ENCODE results near the gene MRPL4. TPM values are rescaled to one million over a fixed set of nuclear protein-coding genes. Genes with fewer than 3 reads are reported as not detected.

MRPL4 gene
- total RNA-seq, 4 donors from 2014 or later: 77.6 to 105 (median 92.6) TPM

DNA sequence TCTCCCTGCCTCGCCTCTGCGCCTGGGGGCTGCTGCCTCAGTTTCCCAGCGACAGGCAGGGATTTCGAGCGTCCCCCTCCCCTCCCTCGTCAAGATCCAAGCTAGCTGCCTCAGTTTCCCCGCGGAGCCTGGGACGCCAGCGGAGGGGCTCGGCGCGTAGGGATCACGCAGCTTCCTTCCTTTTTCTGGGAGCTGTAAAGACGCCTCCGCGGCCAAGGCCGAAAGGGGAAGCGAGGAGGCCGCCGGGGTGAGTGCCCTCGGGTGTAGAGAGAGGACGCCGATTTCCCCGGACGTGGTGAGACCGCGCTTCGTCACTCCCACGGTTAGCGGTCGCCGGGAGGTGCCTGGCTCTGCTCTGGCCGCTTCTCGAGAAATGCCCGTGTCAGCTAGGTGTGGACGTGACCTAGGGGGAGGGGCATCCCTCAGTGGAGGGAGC lies 18.2 kb downstream of the MRPL4 start:
- no CpG with 5 or more reads among the region's 37 CpGs for WGBS, 2 donors

DNA sequence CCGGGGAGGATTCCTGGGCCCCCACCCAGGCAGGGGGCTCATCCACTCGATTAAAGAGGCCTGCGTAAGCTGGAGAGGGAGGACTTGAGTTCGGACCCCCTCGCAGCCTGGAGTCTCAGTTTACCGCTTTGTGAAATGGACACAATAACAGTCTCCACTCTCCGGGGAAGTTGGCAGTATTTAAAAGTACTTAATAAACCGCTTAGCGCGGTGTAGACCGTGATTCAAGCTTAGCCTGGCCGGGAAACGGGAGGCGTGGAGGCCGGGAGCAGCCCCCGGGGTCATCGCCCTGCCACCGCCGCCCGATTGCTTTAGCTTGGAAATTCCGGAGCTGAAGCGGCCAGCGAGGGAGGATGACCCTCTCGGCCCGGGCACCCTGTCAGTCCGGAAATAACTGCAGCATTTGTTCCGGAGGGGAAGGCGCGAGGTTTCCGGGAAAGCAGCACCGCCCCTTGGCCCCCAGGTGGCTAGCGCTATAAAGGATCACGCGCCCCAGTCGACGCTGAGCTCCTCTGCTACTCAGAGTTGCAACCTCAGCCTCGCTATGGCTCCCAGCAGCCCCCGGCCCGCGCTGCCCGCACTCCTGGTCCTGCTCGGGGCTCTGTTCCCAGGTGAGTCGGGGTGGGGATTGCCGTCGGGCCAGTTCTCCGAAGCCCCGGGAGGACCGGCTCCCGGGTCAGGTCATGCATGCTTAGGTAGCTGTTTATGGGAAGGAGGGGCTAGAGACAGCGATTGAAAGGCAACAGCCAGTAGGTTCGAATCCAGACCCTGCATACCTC lies 18.8 kb downstream of the MRPL4 start, which contains the start of gene ICAM1:
Gene ICAM1, plus strand, starts transcription at position 505 of the 779 bp plus-strand sequence. Its CDS starts 40 bp downstream, at position 545.
- Histone ChIP-seq H3K27ac (peak within 1 kb of the TSS; percentile 76 to 93 (median 84)), H3K9me3 (no peaks in the 10 kb centered on the region), H3K4me1 (peaks cover 21 to 67% (median 21%) of the 10 kb centered on the region in 3 donors), H3K36me3 (peaks cover 0 to 12% (median 0%) of the 10 kb centered on the region in 3 donors), H3K4me3 (peak within 1 kb of the TSS; percentile 27 to 67 (median 48)), H3K27me3 (peaks cover 0 to 18% (median 0%) of the 10 kb centered on the region in 4 donors)
- TF ChIP-seq, protein P1, sequence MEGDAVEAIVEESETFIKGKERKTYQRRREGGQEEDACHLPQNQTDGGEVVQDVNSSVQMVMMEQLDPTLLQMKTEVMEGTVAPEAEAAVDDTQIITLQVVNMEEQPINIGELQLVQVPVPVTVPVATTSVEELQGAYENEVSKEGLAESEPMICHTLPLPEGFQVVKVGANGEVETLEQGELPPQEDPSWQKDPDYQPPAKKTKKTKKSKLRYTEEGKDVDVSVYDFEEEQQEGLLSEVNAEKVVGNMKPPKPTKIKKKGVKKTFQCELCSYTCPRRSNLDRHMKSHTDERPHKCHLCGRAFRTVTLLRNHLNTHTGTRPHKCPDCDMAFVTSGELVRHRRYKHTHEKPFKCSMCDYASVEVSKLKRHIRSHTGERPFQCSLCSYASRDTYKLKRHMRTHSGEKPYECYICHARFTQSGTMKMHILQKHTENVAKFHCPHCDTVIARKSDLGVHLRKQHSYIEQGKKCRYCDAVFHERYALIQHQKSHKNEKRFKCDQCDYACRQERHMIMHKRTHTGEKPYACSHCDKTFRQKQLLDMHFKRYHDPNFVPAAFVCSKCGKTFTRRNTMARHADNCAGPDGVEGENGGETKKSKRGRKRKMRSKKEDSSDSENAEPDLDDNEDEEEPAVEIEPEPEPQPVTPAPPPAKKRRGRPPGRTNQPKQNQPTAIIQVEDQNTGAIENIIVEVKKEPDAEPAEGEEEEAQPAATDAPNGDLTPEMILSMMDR (IDR thresholded peaks at IDR 0.05): peak in 4 of 6 experiments; percentile 22 to 39 (median 25)
- peak in 2 of 4 donors; percentile 75 to 85 for TF ChIP-seq POLR2A (IDR thresholded peaks at IDR 0.05)
- no peak for DNase-seq
- intact Hi-C loops (cut with DNase I): no loop called here
- WGBS, 2 donors: 0 to 5% methylated on average over 5 to 16 of the region's 51 CpGs

More for the DNA sequence above, 18.2 kb downstream of the MRPL4 start:
- intact Hi-C loops (cut with DNase I): no loop called here
- H3K27ac ChIP-seq: peak overlapping the region; percentile 76 to 93 (median 84)
- peaks cover 0 to 18% (median 0%) of the 10 kb centered on the region in 4 donors for H3K27me3 ChIP-seq
- H3K9me3 ChIP-seq: no peaks in the 10 kb centered on the region
- TF ChIP-seq, protein P1 (IDR thresholded peaks at IDR 0.05): no peak
- peak in 1 of 4 donors; percentile 5 for TF ChIP-seq POLR2A (IDR thresholded peaks at IDR 0.05)
- peaks cover 21 to 66% (median 21%) of the 10 kb centered on the region in 3 donors for H3K4me1 ChIP-seq
- DNase-seq: no peak
- H3K36me3 ChIP-seq: peaks cover 0 to 10% (median 0%) of the 10 kb centered on the region in 3 donors
- H3K4me3 ChIP-seq: peak overlapping the region; percentile 27 to 67 (median 48)

DNA sequence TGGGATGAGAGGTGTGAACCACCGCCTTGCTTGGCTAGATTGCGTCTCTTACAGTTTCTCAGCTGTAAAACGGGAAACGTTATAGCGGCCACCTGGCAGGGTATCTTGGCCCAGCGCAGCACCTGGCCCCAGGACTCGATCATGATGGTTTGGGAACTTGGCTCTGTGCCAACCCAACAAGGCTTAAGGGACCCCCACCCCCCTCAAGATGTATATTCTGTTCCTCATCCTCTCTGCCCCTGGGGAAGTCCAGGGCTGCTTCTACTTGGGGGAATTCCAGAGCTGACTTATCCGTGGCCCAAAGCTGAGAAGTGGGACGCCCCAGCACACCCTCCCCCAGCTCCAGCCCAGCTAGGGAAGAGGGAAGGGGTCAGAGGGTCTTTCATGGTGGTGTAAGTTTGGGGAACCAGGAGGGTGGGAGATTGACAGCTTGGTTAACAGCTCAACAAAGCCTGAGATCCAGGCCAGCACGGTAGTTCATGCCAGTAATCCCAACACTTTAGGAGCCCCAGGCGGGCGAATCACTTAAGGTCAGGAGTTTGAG lies 19.6 kb downstream of the MRPL4 start:
- intact Hi-C loops (cut with DNase I): no loop called here
- DNase-seq: no peak
- Histone ChIP-seq H3K27ac (peak overlapping the region; percentile 76 to 93 (median 84)), H3K27me3 (peaks cover 0 to 18% (median 0%) of the 10 kb centered on the region in 4 donors), H3K9me3 (no peaks in the 10 kb centered on the region), H3K36me3 (peaks cover 0 to 12% (median 0%) of the 10 kb centered on the region in 3 donors), H3K4me1 (peaks cover 21 to 67% (median 21%) of the 10 kb centered on the region in 3 donors), H3K4me3 (peak overlapping the region; percentile 27 to 67 (median 48))
- WGBS, 2 donors: 25 to 46% methylated on average over 3 to 10 of the region's 12 CpGs
- TF ChIP-seq, protein P1 (IDR thresholded peaks at IDR 0.05): no peak
- TF ChIP-seq POLR2A (IDR thresholded peaks at IDR 0.05): no peak

- intact Hi-C loops (cut with DNase I): no loop called here
- Histone ChIP-seq H3K27me3 (peaks cover 0 to 17% (median 0%) of the 10 kb centered on the region in 4 donors), H3K4me3 (no peak overlapping the region), H3K4me1 (peaks cover 18 to 54% (median 20%) of the 10 kb centered on the region in 3 donors), H3K9me3 (no peaks in the 10 kb centered on the region), H3K36me3 (peaks cover 0 to 35% (median 0%) of the 10 kb centered on the region in 3 donors), H3K27ac (no peak overlapping the region)
- 87 to 93% methylated on average over 6 to 8 of the region's 10 CpGs for WGBS, 2 donors
- no peak for DNase-seq
- TF ChIP-seq, protein P1 (IDR thresholded peaks at IDR 0.05): no peak
- no peak for TF ChIP-seq POLR2A (IDR thresholded peaks at IDR 0.05)
Observed at GRCh38 chr19:10274589-10274988, 22.6 kb downstream of the MRPL4 start.
